SK-N-SH treated with all-trans-retinoic acid at 6 μM for 48 hours (cell line): ENCODE measurements around the gene ITGBL1.

Source experiments
- ARNTL ChIP-seq: fragments of 450-650 bp; formaldehyde crosslinking; IDR thresholded peaks from 2 replicates; pipeline ENCODE4 v1.5.0; 2020; ENCODE audit warnings: low read depth, mild to moderate bottlenecking, moderate library complexity, borderline replicate concordance
- BACH2 ChIP-seq: fragments of 250-450 bp; sonication (Bioruptor Pico); IDR thresholded peaks from 2 replicates; pipeline ENCODE4 v1.9.0; 2021; ENCODE audit warnings: mild to moderate bottlenecking, borderline replicate concordance
- CREB5 ChIP-seq: fragments of 250-450 bp; sonication (Bioruptor Pico); IDR thresholded peaks from 2 replicates; pipeline ENCODE4 v1.5.1; 2020; ENCODE audit warnings: low read depth, mild to moderate bottlenecking, moderate library complexity
- GLIS3 ChIP-seq: fragments of 250-450 bp; sonication (Bioruptor Pico); IDR thresholded peaks from 2 replicates; pipeline ENCODE4 v1.5.0; 2020; ENCODE audit warnings: mild to moderate bottlenecking, moderate library complexity
- PPARA ChIP-seq: fragments of 250-450 bp; sonication (Bioruptor Pico); IDR thresholded peaks from 2 replicates; pipeline ENCODE4 v1.5.0; 2020; ENCODE audit warnings: mild to moderate bottlenecking, borderline replicate concordance
- SNAI2 ChIP-seq: fragments of 250-450 bp; sonication (Bioruptor Pico); IDR thresholded peaks from 2 replicates; pipeline ENCODE4 v1.5.0; 2020; ENCODE audit warnings: mild to moderate bottlenecking, moderate library complexity
- TCF4 ChIP-seq: fragments of 250-450 bp; sonication (Bioruptor Pico); IDR thresholded peaks from 2 replicates; pipeline ENCODE4 v1.8.0; 2021; ENCODE audit warnings: mild to moderate bottlenecking, moderate library complexity, borderline replicate concordance
- ZC3H10 ChIP-seq: fragments of 250-450 bp; sonication (Bioruptor Pico); IDR thresholded peaks from 2 replicates; pipeline ENCODE4 v1.5.1; 2021; ENCODE audit warnings: mild to moderate bottlenecking, moderate library complexity
- ZFP3 ChIP-seq: fragments of 250-450 bp; sonication (Bioruptor Pico); IDR thresholded peaks from 2 replicates; pipeline ENCODE4 v1.5.0; 2020; ENCODE audit warnings: mild to moderate bottlenecking, moderate library complexity
- ZFP30 ChIP-seq: fragments of 450-650 bp; formaldehyde crosslinking; IDR thresholded peaks from 2 replicates; pipeline ENCODE4 v1.5.0; 2022; ENCODE audit warnings: mild to moderate bottlenecking, moderate library complexity
- ZNF8 ChIP-seq: fragments of 450-650 bp; formaldehyde crosslinking; IDR thresholded peaks from 2 replicates; pipeline ENCODE4 v1.5.0; 2020; ENCODE audit warnings: mild to moderate bottlenecking, moderate library complexity
- TF ChIP-seq, protein P1 (sequence below): fragments of 250-450 bp; sonication (Bioruptor Pico); IDR thresholded peaks from 2 replicates; pipeline ENCODE4 v1.8.0; 2020; ENCODE audit warnings: mild to moderate bottlenecking, moderate library complexity, borderline replicate concordance
- TF ChIP-seq, protein P2 (sequence below): fragments of 250-450 bp; sonication (Bioruptor Pico); IDR thresholded peaks from 2 replicates; pipeline ENCODE4 v1.5.1; 2021; ENCODE audit warnings: mild to moderate bottlenecking, moderate library complexity
- TF ChIP-seq, protein P3 (sequence below): fragments of 250-450 bp; sonication (Bioruptor Pico); IDR thresholded peaks from 2 replicates; pipeline ENCODE4 v1.5.0; 2020; ENCODE audit warnings: mild to moderate bottlenecking, moderate library complexity

- TF ChIP-seq CREB5 (no peak), TCF4 (CRISPR knock-in tag) (no peak), ZFP30 (CRISPR knock-in tag) (no peak), ZFP3 (CRISPR knock-in tag) (no peak), GLIS3 (no peak), ZC3H10 (no peak), ZNF8 (CRISPR knock-in tag) (no peak), PPARA (CRISPR knock-in tag) (no peak), SNAI2 (CRISPR knock-in tag) (no peak), ARNTL (CRISPR knock-in tag) (no peak), BACH2 (CRISPR knock-in tag) (no peak)
- TF ChIP-seq, protein P1, sequence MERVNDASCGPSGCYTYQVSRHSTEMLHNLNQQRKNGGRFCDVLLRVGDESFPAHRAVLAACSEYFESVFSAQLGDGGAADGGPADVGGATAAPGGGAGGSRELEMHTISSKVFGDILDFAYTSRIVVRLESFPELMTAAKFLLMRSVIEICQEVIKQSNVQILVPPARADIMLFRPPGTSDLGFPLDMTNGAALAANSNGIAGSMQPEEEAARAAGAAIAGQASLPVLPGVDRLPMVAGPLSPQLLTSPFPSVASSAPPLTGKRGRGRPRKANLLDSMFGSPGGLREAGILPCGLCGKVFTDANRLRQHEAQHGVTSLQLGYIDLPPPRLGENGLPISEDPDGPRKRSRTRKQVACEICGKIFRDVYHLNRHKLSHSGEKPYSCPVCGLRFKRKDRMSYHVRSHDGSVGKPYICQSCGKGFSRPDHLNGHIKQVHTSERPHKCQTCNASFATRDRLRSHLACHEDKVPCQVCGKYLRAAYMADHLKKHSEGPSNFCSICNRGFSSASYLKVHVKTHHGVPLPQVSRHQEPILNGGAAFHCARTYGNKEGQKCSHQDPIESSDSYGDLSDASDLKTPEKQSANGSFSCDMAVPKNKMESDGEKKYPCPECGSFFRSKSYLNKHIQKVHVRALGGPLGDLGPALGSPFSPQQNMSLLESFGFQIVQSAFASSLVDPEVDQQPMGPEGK (CRISPR knock-in tag): no peak
- TF ChIP-seq, protein P2, sequence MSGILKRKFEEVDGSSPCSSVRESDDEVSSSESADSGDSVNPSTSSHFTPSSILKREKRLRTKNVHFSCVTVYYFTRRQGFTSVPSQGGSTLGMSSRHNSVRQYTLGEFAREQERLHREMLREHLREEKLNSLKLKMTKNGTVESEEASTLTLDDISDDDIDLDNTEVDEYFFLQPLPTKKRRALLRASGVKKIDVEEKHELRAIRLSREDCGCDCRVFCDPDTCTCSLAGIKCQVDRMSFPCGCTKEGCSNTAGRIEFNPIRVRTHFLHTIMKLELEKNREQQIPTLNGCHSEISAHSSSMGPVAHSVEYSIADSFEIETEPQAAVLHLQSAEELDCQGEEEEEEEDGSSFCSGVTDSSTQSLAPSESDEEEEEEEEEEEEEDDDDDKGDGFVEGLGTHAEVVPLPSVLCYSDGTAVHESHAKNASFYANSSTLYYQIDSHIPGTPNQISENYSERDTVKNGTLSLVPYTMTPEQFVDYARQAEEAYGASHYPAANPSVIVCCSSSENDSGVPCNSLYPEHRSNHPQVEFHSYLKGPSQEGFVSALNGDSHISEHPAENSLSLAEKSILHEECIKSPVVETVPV (CRISPR knock-in tag): no peak
- TF ChIP-seq, protein P3, sequence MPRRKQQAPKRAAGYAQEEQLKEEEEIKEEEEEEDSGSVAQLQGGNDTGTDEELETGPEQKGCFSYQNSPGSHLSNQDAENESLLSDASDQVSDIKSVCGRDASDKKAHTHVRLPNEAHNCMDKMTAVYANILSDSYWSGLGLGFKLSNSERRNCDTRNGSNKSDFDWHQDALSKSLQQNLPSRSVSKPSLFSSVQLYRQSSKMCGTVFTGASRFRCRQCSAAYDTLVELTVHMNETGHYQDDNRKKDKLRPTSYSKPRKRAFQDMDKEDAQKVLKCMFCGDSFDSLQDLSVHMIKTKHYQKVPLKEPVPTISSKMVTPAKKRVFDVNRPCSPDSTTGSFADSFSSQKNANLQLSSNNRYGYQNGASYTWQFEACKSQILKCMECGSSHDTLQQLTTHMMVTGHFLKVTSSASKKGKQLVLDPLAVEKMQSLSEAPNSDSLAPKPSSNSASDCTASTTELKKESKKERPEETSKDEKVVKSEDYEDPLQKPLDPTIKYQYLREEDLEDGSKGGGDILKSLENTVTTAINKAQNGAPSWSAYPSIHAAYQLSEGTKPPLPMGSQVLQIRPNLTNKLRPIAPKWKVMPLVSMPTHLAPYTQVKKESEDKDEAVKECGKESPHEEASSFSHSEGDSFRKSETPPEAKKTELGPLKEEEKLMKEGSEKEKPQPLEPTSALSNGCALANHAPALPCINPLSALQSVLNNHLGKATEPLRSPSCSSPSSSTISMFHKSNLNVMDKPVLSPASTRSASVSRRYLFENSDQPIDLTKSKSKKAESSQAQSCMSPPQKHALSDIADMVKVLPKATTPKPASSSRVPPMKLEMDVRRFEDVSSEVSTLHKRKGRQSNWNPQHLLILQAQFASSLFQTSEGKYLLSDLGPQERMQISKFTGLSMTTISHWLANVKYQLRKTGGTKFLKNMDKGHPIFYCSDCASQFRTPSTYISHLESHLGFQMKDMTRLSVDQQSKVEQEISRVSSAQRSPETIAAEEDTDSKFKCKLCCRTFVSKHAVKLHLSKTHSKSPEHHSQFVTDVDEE (CRISPR knock-in tag): no peak
Measured at GRCh38 chr13:101467415-101467814, 14.9 kb downstream of the ITGBL1 start.
